Measurements from ENCODE around the gene MANSC4. TPM values are rescaled to one million over a fixed set of nuclear protein-coding genes. Genes with fewer than 3 reads are reported as not detected.

Gene MANSC4
- polyA plus RNA-seq, 1 donor, result 0.19 TPM

GRCh38 chr12:27801630-27802029 is 21.6 kb upstream of the MANSC4 start:
- Histone ChIP-seq H3K4me1 (ENCODE audit: control insufficient read depth, insufficient read depth, low read length) (no peaks in the 10 kb centered on the region), H3K9me3 (ENCODE audit: control insufficient read depth, low read depth, low read length) (no peaks in the 10 kb centered on the region), H3K27me3 (ENCODE audit: control insufficient read depth, insufficient read depth, low read length) (no peaks in the 10 kb centered on the region), H3K36me3 (ENCODE audit: control insufficient read depth, insufficient read depth, low read length) (peaks cover 23% of the 10 kb centered on the region), H3K4me3 (ENCODE audit: low read length) (no peak overlapping the region), H3K27ac (ENCODE audit: low read length) (no peak overlapping the region)
- DNase-seq, result no peak
- no CpG with 5 or more reads among the region's 5 CpGs for whole genome bisulfite sequencing (ENCODE audit: insufficient coverage, low lambda C conversion rate)

GRCh38 chr12:27800819-27801218 is 20.8 kb upstream of the MANSC4 start:
- Histone ChIP-seq H3K9me3 (ENCODE audit: control insufficient read depth, low read depth, low read length) (no peaks in the 10 kb centered on the region), H3K4me3 (ENCODE audit: low read length) (no peak overlapping the region), H3K4me1 (ENCODE audit: control insufficient read depth, insufficient read depth, low read length) (no peaks in the 10 kb centered on the region), H3K36me3 (ENCODE audit: control insufficient read depth, insufficient read depth, low read length) (peaks cover 29% of the 10 kb centered on the region), H3K27ac (ENCODE audit: low read length) (no peak overlapping the region), H3K27me3 (ENCODE audit: control insufficient read depth, insufficient read depth, low read length) (no peaks in the 10 kb centered on the region)
- no peak for DNase-seq
- 100% methylated on average over 1 of the region's 3 CpGs for WGBS (ENCODE audit: insufficient coverage, low lambda C conversion rate)

- no peak overlapping the region for H3K27ac ChIP-seq (ENCODE audit: low read length)
- no peaks in the 10 kb centered on the region for H3K9me3 ChIP-seq (ENCODE audit: control insufficient read depth, low read depth, low read length)
- peaks cover 59% of the 10 kb centered on the region for H3K36me3 ChIP-seq (ENCODE audit: control insufficient read depth, insufficient read depth, low read length)
- H3K4me3 ChIP-seq (ENCODE audit: low read length), result no peak overlapping the region
- H3K27me3 ChIP-seq (ENCODE audit: control insufficient read depth, insufficient read depth, low read length), result no peaks in the 10 kb centered on the region
- no peak for DNase-seq
- no CpG with 5 or more reads among the region's 24 CpGs for WGBS (ENCODE audit: insufficient coverage, low lambda C conversion rate)
- no peaks in the 10 kb centered on the region for H3K4me1 ChIP-seq (ENCODE audit: control insufficient read depth, insufficient read depth, low read length)
These were observed 17.4 kb upstream of the MANSC4 start for GRCh38 chr12:27797301-27798025.

- H3K9me3 ChIP-seq (ENCODE audit: control insufficient read depth, low read depth, low read length), result no peaks in the 10 kb centered on the region
- H3K36me3 ChIP-seq (ENCODE audit: control insufficient read depth, insufficient read depth, low read length), result peaks cover 71% of the 10 kb centered on the region
- DNase-seq, result no peak
- H3K4me1 ChIP-seq (ENCODE audit: control insufficient read depth, insufficient read depth, low read length), result no peaks in the 10 kb centered on the region
- WGBS (ENCODE audit: insufficient coverage, low lambda C conversion rate), result 60% methylated on average over 1 of the region's 7 CpGs
- no peaks in the 10 kb centered on the region for H3K27me3 ChIP-seq (ENCODE audit: control insufficient read depth, insufficient read depth, low read length)
- no peak overlapping the region for H3K27ac ChIP-seq (ENCODE audit: low read length)
- H3K4me3 ChIP-seq (ENCODE audit: low read length), result no peak overlapping the region
These were observed 16.1 kb upstream of the MANSC4 start for GRCh38 chr12:27796128-27796527.

- Histone ChIP-seq H3K36me3 (ENCODE audit: control insufficient read depth, insufficient read depth, low read length) (peaks cover 71% of the 10 kb centered on the region), H3K4me1 (ENCODE audit: control insufficient read depth, insufficient read depth, low read length) (no peaks in the 10 kb centered on the region), H3K27me3 (ENCODE audit: control insufficient read depth, insufficient read depth, low read length) (no peaks in the 10 kb centered on the region), H3K9me3 (ENCODE audit: control insufficient read depth, low read depth, low read length) (no peaks in the 10 kb centered on the region), H3K4me3 (ENCODE audit: low read length) (no peak overlapping the region), H3K27ac (ENCODE audit: low read length) (no peak overlapping the region)
- DNase-seq, result no peak
- WGBS (ENCODE audit: insufficient coverage, low lambda C conversion rate), result 57% methylated on average over 1 of the region's 6 CpGs
These were observed 15.0 kb upstream of the MANSC4 start for GRCh38 chr12:27794818-27795584.

GRCh38 chr12:27790179-27790578 is 10.1 kb upstream of the MANSC4 start:
- Histone ChIP-seq H3K27ac (ENCODE audit: low read length) (no peak overlapping the region), H3K9me3 (ENCODE audit: control insufficient read depth, low read depth, low read length) (no peaks in the 10 kb centered on the region), H3K4me3 (ENCODE audit: low read length) (no peak overlapping the region), H3K36me3 (ENCODE audit: control insufficient read depth, insufficient read depth, low read length) (peaks cover 52% of the 10 kb centered on the region), H3K27me3 (ENCODE audit: control insufficient read depth, insufficient read depth, low read length) (no peaks in the 10 kb centered on the region), H3K4me1 (ENCODE audit: control insufficient read depth, insufficient read depth, low read length) (no peaks in the 10 kb centered on the region)
- no peak for DNase-seq
- WGBS (ENCODE audit: insufficient coverage, low lambda C conversion rate), result 100% methylated on average over 1 of the region's 2 CpGs

- no peaks in the 10 kb centered on the region for H3K27me3 ChIP-seq (ENCODE audit: control insufficient read depth, insufficient read depth, low read length)
- DNase-seq, result peak in 1 of 2 donors; percentile 13
- H3K36me3 ChIP-seq (ENCODE audit: control insufficient read depth, insufficient read depth, low read length), result peaks cover 27% of the 10 kb centered on the region
- H3K4me3 ChIP-seq (ENCODE audit: low read length), result no peak overlapping the region
- no peaks in the 10 kb centered on the region for H3K4me1 ChIP-seq (ENCODE audit: control insufficient read depth, insufficient read depth, low read length)
- H3K27ac ChIP-seq (ENCODE audit: low read length), result no peak overlapping the region
- WGBS (ENCODE audit: insufficient coverage, low lambda C conversion rate), result no CpG with 5 or more reads among the region's 2 CpGs
- H3K9me3 ChIP-seq (ENCODE audit: control insufficient read depth, low read depth, low read length), result no peaks in the 10 kb centered on the region
These were observed 7.5 kb upstream of the MANSC4 start for GRCh38 chr12:27787559-27787958.

GRCh38 chr12:27785882-27786570 is 6.0 kb upstream of the MANSC4 start:
- H3K4me3 ChIP-seq (ENCODE audit: low read length), result no peak overlapping the region
- DNase-seq, result no peak
- H3K9me3 ChIP-seq (ENCODE audit: control insufficient read depth, low read depth, low read length), result no peaks in the 10 kb centered on the region
- no peak overlapping the region for H3K27ac ChIP-seq (ENCODE audit: low read length)
- peaks cover 20% of the 10 kb centered on the region for H3K36me3 ChIP-seq (ENCODE audit: control insufficient read depth, insufficient read depth, low read length)
- H3K27me3 ChIP-seq (ENCODE audit: control insufficient read depth, insufficient read depth, low read length), result no peaks in the 10 kb centered on the region
- H3K4me1 ChIP-seq (ENCODE audit: control insufficient read depth, insufficient read depth, low read length), result peaks cover 11% of the 10 kb centered on the region
- no CpG with 5 or more reads among the region's 3 CpGs for WGBS (ENCODE audit: insufficient coverage, low lambda C conversion rate)

GRCh38 chr12:27782481-27782880 is 2.4 kb upstream of the MANSC4 start:
- peaks cover 16% of the 10 kb centered on the region for H3K4me1 ChIP-seq (ENCODE audit: control insufficient read depth, insufficient read depth, low read length)
- H3K36me3 ChIP-seq (ENCODE audit: control insufficient read depth, insufficient read depth, low read length), result peaks cover 5% of the 10 kb centered on the region
- DNase-seq, result no peak
- WGBS (ENCODE audit: insufficient coverage, low lambda C conversion rate), result no CpG with 5 or more reads among the region's 1 CpG
- no peaks in the 10 kb centered on the region for H3K27me3 ChIP-seq (ENCODE audit: control insufficient read depth, insufficient read depth, low read length)
- H3K27ac ChIP-seq (ENCODE audit: low read length), result no peak overlapping the region
- no peak overlapping the region for H3K4me3 ChIP-seq (ENCODE audit: low read length)
- no peaks in the 10 kb centered on the region for H3K9me3 ChIP-seq (ENCODE audit: control insufficient read depth, low read depth, low read length)

GRCh38 chr12:27781680-27782079 is 1.6 kb upstream of the MANSC4 start:
- H3K4me3 ChIP-seq (ENCODE audit: low read length), result peak overlapping the region; percentile 75
- 80% methylated on average over 2 of the region's 5 CpGs for WGBS (ENCODE audit: insufficient coverage, low lambda C conversion rate)
- no peak for DNase-seq

More at GRCh38 chr12:27781680-27782079, 1.6 kb upstream of the MANSC4 start:
- peaks cover 16% of the 10 kb centered on the region for H3K4me1 ChIP-seq (ENCODE audit: control insufficient read depth, insufficient read depth, low read length)
- peaks cover 5% of the 10 kb centered on the region for H3K36me3 ChIP-seq (ENCODE audit: control insufficient read depth, insufficient read depth, low read length)
- no peaks in the 10 kb centered on the region for H3K27me3 ChIP-seq (ENCODE audit: control insufficient read depth, insufficient read depth, low read length)
- no peaks in the 10 kb centered on the region for H3K9me3 ChIP-seq (ENCODE audit: control insufficient read depth, low read depth, low read length)
- H3K27ac ChIP-seq (ENCODE audit: low read length), result no peak overlapping the region

All from large intestine (tissue), 3 donors.